Measurements from ENCODE around the gene ZNF469. TPM values are rescaled to one million over a fixed set of nuclear protein-coding genes. Genes with fewer than 3 reads are reported as not detected.

The ZNF469 gene
- total RNA-seq, 2 donors from 2014 or later, result 4.5 to 11.3 TPM

DNA sequence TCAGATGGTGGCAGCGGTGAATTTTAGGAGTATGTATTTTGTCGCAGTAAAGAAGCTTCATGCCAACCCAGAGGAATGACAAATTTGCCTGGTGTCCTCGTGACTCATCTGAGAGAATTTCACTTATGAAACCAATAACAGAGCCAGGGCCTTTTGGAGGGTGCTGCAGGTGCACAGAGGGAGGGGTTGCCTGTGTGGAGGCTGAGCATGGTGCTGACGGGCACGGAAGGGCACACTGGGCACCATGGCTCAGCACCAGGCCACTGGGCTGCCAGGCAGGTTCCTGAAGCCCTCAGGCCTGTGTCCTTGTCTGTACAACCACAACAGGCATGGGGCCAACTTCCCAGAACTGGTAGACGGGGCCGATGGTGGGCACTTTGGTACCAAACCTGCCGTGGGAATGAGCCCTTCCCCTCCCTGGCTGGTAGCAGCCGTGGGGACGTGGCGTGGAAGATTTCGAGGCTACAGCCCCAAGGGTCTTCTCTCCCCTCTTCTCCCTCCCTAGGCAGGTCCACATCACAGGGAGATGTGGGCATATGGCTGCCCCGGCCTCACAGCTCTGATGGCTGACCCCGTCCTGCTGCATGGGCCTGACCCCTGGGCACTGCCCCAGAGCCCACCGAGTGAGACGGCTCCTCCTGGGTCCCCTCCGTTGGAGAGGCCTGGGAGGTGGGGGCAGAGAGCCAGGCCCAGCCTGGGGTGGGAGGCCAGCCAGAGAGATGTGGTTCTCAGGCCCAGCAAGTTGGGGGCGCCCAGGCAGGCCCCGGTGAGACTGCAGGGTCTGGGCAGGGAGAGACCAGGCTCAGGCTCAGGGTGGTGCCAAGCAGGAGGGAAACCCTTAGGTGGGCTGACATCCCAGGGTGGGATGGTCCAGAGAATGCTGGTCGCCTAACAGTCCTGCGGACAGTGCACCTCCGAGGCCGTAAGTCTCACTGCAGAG lies 30.2 kb upstream of the ZNF469 start:
- Histone ChIP-seq H3K9me3 (no peaks in the 10 kb centered on the region), H3K4me1 (ENCODE audit: control insufficient read depth in 1 of 2, low read depth in 2 of 2) (no peaks in the 10 kb centered on the region), H3K4me3 (no peak overlapping the region), H3K27ac (no peak overlapping the region), H3K36me3 (no peaks in the 10 kb centered on the region), H3K27me3 (replicated peaks; ENCODE audit: insufficient read depth) (no peaks in the 10 kb centered on the region)
- ATAC-seq (ENCODE audit: insufficient number of reproducible peaks, low FRiP score, low read depth) (no peak), DNase-seq (ENCODE audit: low spot score) (no peak)
- TF ChIP-seq, protein P1, sequence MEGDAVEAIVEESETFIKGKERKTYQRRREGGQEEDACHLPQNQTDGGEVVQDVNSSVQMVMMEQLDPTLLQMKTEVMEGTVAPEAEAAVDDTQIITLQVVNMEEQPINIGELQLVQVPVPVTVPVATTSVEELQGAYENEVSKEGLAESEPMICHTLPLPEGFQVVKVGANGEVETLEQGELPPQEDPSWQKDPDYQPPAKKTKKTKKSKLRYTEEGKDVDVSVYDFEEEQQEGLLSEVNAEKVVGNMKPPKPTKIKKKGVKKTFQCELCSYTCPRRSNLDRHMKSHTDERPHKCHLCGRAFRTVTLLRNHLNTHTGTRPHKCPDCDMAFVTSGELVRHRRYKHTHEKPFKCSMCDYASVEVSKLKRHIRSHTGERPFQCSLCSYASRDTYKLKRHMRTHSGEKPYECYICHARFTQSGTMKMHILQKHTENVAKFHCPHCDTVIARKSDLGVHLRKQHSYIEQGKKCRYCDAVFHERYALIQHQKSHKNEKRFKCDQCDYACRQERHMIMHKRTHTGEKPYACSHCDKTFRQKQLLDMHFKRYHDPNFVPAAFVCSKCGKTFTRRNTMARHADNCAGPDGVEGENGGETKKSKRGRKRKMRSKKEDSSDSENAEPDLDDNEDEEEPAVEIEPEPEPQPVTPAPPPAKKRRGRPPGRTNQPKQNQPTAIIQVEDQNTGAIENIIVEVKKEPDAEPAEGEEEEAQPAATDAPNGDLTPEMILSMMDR (IDR thresholded peaks at IDR 0.05), result no peak

DNA sequence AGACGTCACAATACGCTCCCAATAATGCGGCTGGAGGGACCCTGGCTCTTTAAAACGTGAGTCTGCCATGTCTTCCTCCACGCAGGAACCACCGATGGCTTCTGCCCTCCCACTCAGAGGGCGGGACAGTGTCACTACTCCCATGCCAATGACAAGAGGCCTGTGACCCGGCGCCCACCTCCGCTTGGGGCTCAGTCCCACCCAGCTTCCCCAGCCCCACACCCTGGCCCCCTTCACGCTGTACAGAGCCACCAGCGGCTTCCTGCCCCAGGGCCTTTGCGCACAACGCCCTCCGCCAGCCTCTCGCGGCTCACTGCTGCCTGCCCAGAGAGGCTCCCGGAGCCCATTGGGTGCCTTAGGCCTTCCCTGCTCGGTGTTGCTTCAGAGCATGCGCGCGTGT lies 29.5 kb upstream of the ZNF469 start:
- H3K27me3 ChIP-seq (replicated peaks; ENCODE audit: insufficient read depth), result no peaks in the 10 kb centered on the region

DNA sequence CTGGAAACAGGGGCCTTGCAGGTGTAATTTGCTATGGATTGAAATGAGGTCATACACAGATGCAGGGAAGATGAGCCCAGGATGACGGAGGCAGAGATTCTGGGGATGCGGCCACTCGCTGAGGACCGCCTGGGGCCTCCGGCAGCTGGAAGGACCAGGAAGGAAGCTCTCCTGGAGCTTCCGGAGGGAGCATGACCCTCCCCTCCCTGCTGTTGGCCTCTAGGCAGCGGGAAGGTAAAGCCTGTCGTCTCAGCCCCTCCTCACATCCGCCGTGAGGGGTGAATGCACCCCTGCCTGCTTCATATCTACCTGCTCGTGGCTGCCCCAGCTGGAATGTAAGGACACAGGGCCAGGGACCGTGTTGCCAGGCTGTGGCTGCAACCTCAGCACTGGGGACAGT lies 29.1 kb upstream of the ZNF469 start:
- Histone ChIP-seq H3K4me3 (no peak overlapping the region), H3K4me1 (ENCODE audit: control insufficient read depth in 1 of 2, low read depth in 2 of 2) (no peaks in the 10 kb centered on the region), H3K27ac (no peak overlapping the region), H3K9me3 (no peaks in the 10 kb centered on the region), H3K36me3 (no peaks in the 10 kb centered on the region), H3K27me3 (replicated peaks; ENCODE audit: insufficient read depth) (no peaks in the 10 kb centered on the region)
- ATAC-seq (ENCODE audit: insufficient number of reproducible peaks, low FRiP score, low read depth) (no peak), DNase-seq (ENCODE audit: low spot score) (no peak)
- TF ChIP-seq, protein P1 (IDR thresholded peaks at IDR 0.05), result no peak

More for the DNA sequence above, 29.5 kb upstream of the ZNF469 start:
- ATAC-seq (ENCODE audit: insufficient number of reproducible peaks, low FRiP score, low read depth) (no peak), DNase-seq (ENCODE audit: low spot score) (no peak)
- Histone ChIP-seq H3K27ac (no peak overlapping the region), H3K4me1 (ENCODE audit: control insufficient read depth in 1 of 2, low read depth in 2 of 2) (no peaks in the 10 kb centered on the region), H3K4me3 (no peak overlapping the region), H3K9me3 (no peaks in the 10 kb centered on the region), H3K36me3 (no peaks in the 10 kb centered on the region)
- TF ChIP-seq, protein P1 (IDR thresholded peaks at IDR 0.05), result no peak

DNA sequence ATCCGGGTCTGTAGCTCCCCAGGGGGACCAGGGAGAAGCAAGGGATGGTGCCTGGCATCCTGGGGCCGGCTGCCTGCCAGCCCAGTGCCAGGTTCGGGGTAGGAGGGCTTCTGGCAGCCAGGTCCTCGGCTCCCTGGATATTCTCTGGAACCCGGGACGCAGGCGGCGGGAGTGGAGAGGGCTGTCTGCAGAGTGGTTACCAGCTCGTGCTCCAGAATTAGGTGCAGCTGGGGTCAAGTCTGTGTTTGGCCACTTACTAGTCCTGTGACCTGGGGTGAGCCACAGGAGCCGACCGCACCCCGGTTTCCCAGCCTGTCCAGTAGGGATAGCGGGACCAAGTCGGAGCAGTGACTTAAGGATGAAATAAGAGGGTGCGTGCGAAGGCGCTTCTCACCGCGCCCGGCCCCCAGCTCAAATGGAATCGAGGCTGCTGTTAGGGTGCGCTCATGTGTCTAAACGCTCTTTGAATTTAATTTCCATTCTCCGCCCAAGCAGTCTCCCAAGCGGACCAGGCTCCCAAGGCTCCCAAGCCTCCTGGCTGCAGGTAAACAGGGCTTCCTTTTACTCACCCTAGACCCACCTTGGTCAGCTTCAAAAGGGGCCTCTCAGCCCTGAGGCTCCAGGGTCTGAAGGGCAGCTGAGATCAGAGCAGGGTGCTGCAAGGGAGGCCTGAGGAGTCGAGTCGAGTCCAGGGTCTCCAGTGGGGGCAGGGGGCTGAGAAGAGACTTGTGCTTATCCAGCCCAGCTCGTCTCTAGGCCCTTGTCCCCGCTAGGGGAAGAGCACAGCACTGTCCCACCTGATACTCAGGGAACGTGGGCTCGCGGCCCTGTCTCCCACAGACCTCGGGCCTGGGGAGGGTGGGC lies 28.3 kb upstream of the ZNF469 start:
- Histone ChIP-seq H3K4me3 (no peak overlapping the region), H3K9me3 (no peaks in the 10 kb centered on the region), H3K36me3 (no peaks in the 10 kb centered on the region), H3K27me3 (replicated peaks; ENCODE audit: insufficient read depth) (no peaks in the 10 kb centered on the region), H3K4me1 (ENCODE audit: control insufficient read depth in 1 of 2, low read depth in 2 of 2) (no peaks in the 10 kb centered on the region), H3K27ac (no peak overlapping the region)
- ATAC-seq (ENCODE audit: insufficient number of reproducible peaks, low FRiP score, low read depth) (no peak), DNase-seq (ENCODE audit: low spot score) (no peak)
- TF ChIP-seq, protein P1 (IDR thresholded peaks at IDR 0.05), result no peak

DNA sequence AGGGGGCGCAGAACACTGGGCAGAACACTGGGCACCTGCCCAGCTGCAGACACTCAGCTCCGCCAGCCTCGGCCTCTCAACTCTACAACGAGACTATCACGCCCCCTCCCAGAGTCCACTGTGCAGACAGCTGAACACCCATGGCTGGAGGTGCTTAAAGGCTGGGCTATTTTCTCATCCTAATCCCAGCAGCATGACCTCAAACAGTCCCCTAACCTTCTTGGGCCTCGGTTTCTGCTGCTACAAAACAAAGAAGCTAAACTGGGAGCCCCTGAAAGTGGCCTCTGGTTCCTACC lies 27.7 kb upstream of the ZNF469 start:
- Histone ChIP-seq H3K9me3 (no peaks in the 10 kb centered on the region), H3K36me3 (no peaks in the 10 kb centered on the region), H3K27ac (no peak overlapping the region), H3K4me1 (ENCODE audit: control insufficient read depth in 1 of 2, low read depth in 2 of 2) (no peaks in the 10 kb centered on the region), H3K4me3 (no peak overlapping the region), H3K27me3 (replicated peaks; ENCODE audit: insufficient read depth) (no peaks in the 10 kb centered on the region)
- DNase-seq (ENCODE audit: low spot score) (no peak), ATAC-seq (ENCODE audit: insufficient number of reproducible peaks, low FRiP score, low read depth) (no peak)
- TF ChIP-seq, protein P1 (IDR thresholded peaks at IDR 0.05), result no peak

Measured in thoracic aorta (tissue), 2 donors.